NT2/D1 (cell line): Measurements from ENCODE around the gene FGFBP3.

ENCODE experiments used
- SUZ12 ChIP-seq: IDR thresholded peaks from 2 replicates; pipeline ENCODE4 v1.6.1; 2011; ENCODE audit not compliant: insufficient read length, insufficient read depth; ENCODE audit errors: extremely low read depth
- ZNF274 ChIP-seq: IDR thresholded peaks from 2 replicates; pipeline ENCODE4 v1.6.1; 2011; ENCODE audit warnings: mild to moderate bottlenecking, low read depth, low read length

DNA sequence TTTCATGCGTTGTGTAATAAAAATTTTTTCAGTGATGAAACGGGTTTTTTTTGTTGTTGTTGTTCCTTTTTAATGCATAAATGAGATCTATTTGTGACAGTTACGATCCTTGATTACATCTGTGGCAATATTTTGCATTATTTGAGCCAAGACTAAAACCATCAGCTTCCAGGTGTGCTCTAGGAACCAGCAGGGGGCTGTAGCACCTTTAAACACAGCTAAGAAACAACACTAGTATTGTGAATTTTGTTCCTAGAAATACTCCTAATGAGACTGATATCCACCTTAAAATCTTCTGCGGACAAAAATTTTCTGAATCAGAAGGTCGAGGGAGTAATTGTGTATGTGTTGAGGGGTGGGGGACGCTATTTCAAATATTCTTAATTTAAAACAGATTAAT lies 52.6 kb downstream of the FGFBP3 start:
- no peak for TF ChIP-seq ZNF274
- no peak for TF ChIP-seq SUZ12
